GM18507 (cell line): ENCODE results near the gene PARVG.

ENCODE experiments used
- DNase-seq: peaks from one replicate; pipeline ENCODE4 v3.0.0; 2011; ENCODE audit warnings: low read depth; ENCODE audit not compliant: insufficient read length; ENCODE audit errors: extremely low spot score
- FAIRE-seq: peaks from 2 replicates; lab custom pipeline; 2011; peaks lifted over from hg19 to GRCh38; lab: Jason Lieb, UNC

PARVG gene

GRCh38 chr22:44151676-44152075 lies 29.0 kb upstream of the PARVG start:
- no peak for DNase-seq
- FAIRE-seq, result no peak

- no peak for DNase-seq
- no peak for FAIRE-seq
Measured at GRCh38 chr22:44153710-44154109, 27.0 kb upstream of the PARVG start.

- FAIRE-seq (no peak), DNase-seq (no peak)
Measured at GRCh38 chr22:44154436-44154942, 26.2 kb upstream of the PARVG start.

- no peak for FAIRE-seq
- no peak for DNase-seq
Measured at GRCh38 chr22:44155115-44155514, 25.6 kb upstream of the PARVG start.

- DNase-seq (no peak), FAIRE-seq (no peak)
Measured at GRCh38 chr22:44157916-44158618, 22.7 kb upstream of the PARVG start.

- no peak for FAIRE-seq
- no peak for DNase-seq
Measured at GRCh38 chr22:44158816-44159215, 21.9 kb upstream of the PARVG start.

GRCh38 chr22:44159221-44159620 lies 21.5 kb upstream of the PARVG start:
- no peak for DNase-seq
- FAIRE-seq, result no peak

- FAIRE-seq (no peak), DNase-seq (no peak)
Measured at GRCh38 chr22:44159811-44160210, 20.9 kb upstream of the PARVG start.

- no peak for DNase-seq
- FAIRE-seq, result no peak
Measured at GRCh38 chr22:44160421-44160820, 20.3 kb upstream of the PARVG start.

- no peak for DNase-seq
- no peak for FAIRE-seq
Measured at GRCh38 chr22:44161673-44162072, 19.1 kb upstream of the PARVG start.

GRCh38 chr22:44162960-44163359 lies 17.8 kb upstream of the PARVG start:
- DNase-seq (no peak), FAIRE-seq (no peak)

- no peak for DNase-seq
- no peak for FAIRE-seq
Measured at GRCh38 chr22:44163536-44163935, 17.2 kb upstream of the PARVG start.

GRCh38 chr22:44164031-44164430 lies 16.7 kb upstream of the PARVG start:
- FAIRE-seq (no peak), DNase-seq (no peak)

- FAIRE-seq (no peak), DNase-seq (no peak)
Measured at GRCh38 chr22:44165286-44165874, 15.3 kb upstream of the PARVG start.

- no peak for DNase-seq
- FAIRE-seq, result no peak
Measured at GRCh38 chr22:44166498-44167276, 14.0 kb upstream of the PARVG start.

- FAIRE-seq, result no peak
Measured at GRCh38 chr22:44167501-44167900, 13.2 kb upstream of the PARVG start.

GRCh38 chr22:44168206-44168605 lies 12.5 kb upstream of the PARVG start:
- DNase-seq, result no peak
- FAIRE-seq, result no peak

More at GRCh38 chr22:44167501-44167900, 13.2 kb upstream of the PARVG start:
- DNase-seq, result no peak

GRCh38 chr22:44170470-44170869 lies 10.3 kb upstream of the PARVG start:
- FAIRE-seq, result no peak
- DNase-seq, result no peak

GRCh38 chr22:44171561-44171960 lies 9.2 kb upstream of the PARVG start:
- DNase-seq (no peak), FAIRE-seq (no peak)

- peak; percentile 63 for DNase-seq
- peak; percentile 93 for FAIRE-seq
Measured at GRCh38 chr22:44172370-44173108, 8.2 kb upstream of the PARVG start.
